Stomach smooth muscle (tissue), 2 donors: ENCODE measurements around the gene PRMT3.
A peak's percentile ranks its signal among the peaks of the same experiment; 100 is the strongest.
"Not testable (repeated sequence)": the region's sequence is repeated elsewhere in the genome, so short reads cannot be mapped to it uniquely, and the experiment has no call there.

Experiments used
- H3K27ac ChIP-seq: one replicate; pipeline ENCODE4 v1.7.0; 2013; ENCODE audit warnings: mild to moderate bottlenecking, low read length, inconsistent platforms
- H3K27me3 ChIP-seq, 2 donors: one replicate each; pipeline ENCODE4 v1.7.0; 2013; ENCODE audit warnings: low read length in 2 of 2; ENCODE audit not compliant: insufficient read depth in 2 of 2, control insufficient read depth in 1 of 2
- H3K36me3 ChIP-seq, 2 donors: one replicate each; pipeline ENCODE4 v1.7.0; 2013; ENCODE audit warnings: low read length in 2 of 2; ENCODE audit not compliant: control insufficient read depth in 2 of 2, insufficient read depth in 2 of 2
- H3K4me1 ChIP-seq: one replicate; pipeline ENCODE4 v1.7.0; 2013; ENCODE audit warnings: low read length; ENCODE audit not compliant: control insufficient read depth, insufficient read depth
- H3K4me3 ChIP-seq, 2 donors: one replicate each; pipeline ENCODE4 v1.7.0; 2013; ENCODE audit warnings: low read length in 2 of 2
- H3K9ac ChIP-seq, 2 donors: one replicate each; pipeline ENCODE4 v1.7.0; 2013; ENCODE audit warnings: low read length in 2 of 2, mild to moderate bottlenecking in 1 of 2
- H3K9me3 ChIP-seq, 2 donors: one replicate each; pipeline ENCODE4 v1.7.0; 2013; ENCODE audit warnings: low read length in 2 of 2; ENCODE audit not compliant: control insufficient read depth in 2 of 2
- donor health status: healthy.
- donor health status: Pancreatic carcinoma.

The PRMT3 gene

GRCh38 chr11:20363149-20363499 lies 24.4 kb upstream of the PRMT3 start:
- H3K9ac ChIP-seq = peak overlapping the region in 1 of 2 donors; percentile 60
- peak overlapping the region; percentile 73 to 88 for H3K4me3 ChIP-seq
- peak overlapping the region; percentile 50 for H3K27ac ChIP-seq
- H3K9me3 ChIP-seq = no peaks in the 10 kb centered on the region
- peaks cover 12% of the 10 kb centered on the region for H3K4me1 ChIP-seq
- H3K27me3 ChIP-seq = peaks cover 0 to 10% of the 10 kb centered on the region in 2 donors
- H3K36me3 ChIP-seq = no peaks in the 10 kb centered on the region

- peak within 1 kb of the TSS; percentile 50 for H3K27ac ChIP-seq
- H3K4me1 ChIP-seq = peaks cover 12% of the 10 kb centered on the region
- no peaks in the 10 kb centered on the region for H3K36me3 ChIP-seq
- H3K27me3 ChIP-seq = peaks cover 0 to 10% of the 10 kb centered on the region in 2 donors
- no peaks in the 10 kb centered on the region for H3K9me3 ChIP-seq
- H3K4me3 ChIP-seq = peak within 1 kb of the TSS; percentile 73 to 88
- peak within 1 kb of the TSS; percentile 60 to 74 for H3K9ac ChIP-seq
Observed at GRCh38 chr11:20363500-20364340, 23.8 kb upstream of the PRMT3 start, which contains the start of gene HTATIP2. HTATIP2 (plus strand) TSS chr11:20363714; CDS start chr11:20364238, 524 bp downstream.

GRCh38 chr11:20364341-20364792 lies 23.1 kb upstream of the PRMT3 start:
- Histone ChIP-seq H3K27me3 (peaks cover 0 to 10% of the 10 kb centered on the region in 2 donors), H3K9ac (peak overlapping the region; percentile 60 to 74), H3K9me3 (no peaks in the 10 kb centered on the region), H3K27ac (peak overlapping the region; percentile 50), H3K4me1 (peaks cover 12% of the 10 kb centered on the region), H3K36me3 (no peaks in the 10 kb centered on the region), H3K4me3 (peak overlapping the region; percentile 73 to 88)

GRCh38 chr11:20365465-20365864 lies 22.1 kb upstream of the PRMT3 start:
- not testable (repeated sequence) for H3K9me3 ChIP-seq, H3K27ac ChIP-seq, H3K4me3 ChIP-seq, H3K36me3 ChIP-seq, H3K9ac ChIP-seq
- Histone ChIP-seq H3K27me3 (peaks cover 0 to 10% of the 10 kb centered on the region in 2 donors), H3K4me1 (peaks cover 12% of the 10 kb centered on the region)

- Histone ChIP-seq H3K36me3 (no peaks in the 10 kb centered on the region), H3K4me1 (peaks cover 12% of the 10 kb centered on the region), H3K27me3 (peaks cover 0 to 10% of the 10 kb centered on the region in 2 donors), H3K9ac (peak overlapping the region in 1 of 2 donors; percentile 21), H3K27ac (peak overlapping the region; percentile 33), H3K4me3 (peak overlapping the region in 1 of 2 donors; percentile 23), H3K9me3 (no peaks in the 10 kb centered on the region)
Observed at GRCh38 chr11:20367313-20367948, 20.1 kb upstream of the PRMT3 start.

- no peaks in the 10 kb centered on the region for H3K9me3 ChIP-seq
- H3K27ac ChIP-seq = no peak overlapping the region
- no peaks in the 10 kb centered on the region for H3K36me3 ChIP-seq
- peaks cover 8% of the 10 kb centered on the region for H3K4me1 ChIP-seq
- H3K4me3 ChIP-seq = no peak overlapping the region
- H3K9ac ChIP-seq = no peak overlapping the region
- H3K27me3 ChIP-seq = peaks cover 0 to 5% of the 10 kb centered on the region in 2 donors
Observed at GRCh38 chr11:20368438-20368837, 19.1 kb upstream of the PRMT3 start.

GRCh38 chr11:20369826-20370225 lies 17.7 kb upstream of the PRMT3 start:
- Histone ChIP-seq H3K27ac (no peak overlapping the region), H3K36me3 (no peaks in the 10 kb centered on the region), H3K9ac (no peak overlapping the region), H3K27me3 (no peaks in the 10 kb centered on the region), H3K4me1 (no peaks in the 10 kb centered on the region), H3K4me3 (no peak overlapping the region), H3K9me3 (no peaks in the 10 kb centered on the region)

GRCh38 chr11:20372081-20372626 lies 15.4 kb upstream of the PRMT3 start:
- Histone ChIP-seq H3K9me3 (no peaks in the 10 kb centered on the region), H3K4me3 (no peak overlapping the region), H3K27me3 (no peaks in the 10 kb centered on the region), H3K27ac (no peak overlapping the region), H3K36me3 (peaks cover 0 to 2% of the 10 kb centered on the region in 2 donors), H3K9ac (no peak overlapping the region), H3K4me1 (no peaks in the 10 kb centered on the region)

- no peaks in the 10 kb centered on the region for H3K4me1 ChIP-seq
- H3K36me3 ChIP-seq = peaks cover 0 to 7% of the 10 kb centered on the region in 2 donors
- H3K9me3 ChIP-seq = no peaks in the 10 kb centered on the region
- H3K27ac ChIP-seq = no peak overlapping the region
- no peaks in the 10 kb centered on the region for H3K27me3 ChIP-seq
- no peak overlapping the region for H3K4me3 ChIP-seq
- no peak overlapping the region for H3K9ac ChIP-seq
Observed at GRCh38 chr11:20373147-20373546, 14.4 kb upstream of the PRMT3 start.

GRCh38 chr11:20373568-20374209 lies 13.8 kb upstream of the PRMT3 start:
- no peaks in the 10 kb centered on the region for H3K27me3 ChIP-seq
- no peaks in the 10 kb centered on the region for H3K9me3 ChIP-seq
- H3K9ac ChIP-seq = no peak overlapping the region
- H3K36me3 ChIP-seq = peaks cover 0 to 10% of the 10 kb centered on the region in 2 donors
- H3K27ac ChIP-seq = no peak overlapping the region
- H3K4me1 ChIP-seq = no peaks in the 10 kb centered on the region
- no peak overlapping the region for H3K4me3 ChIP-seq
